Esophagus muscularis mucosa (tissue), 4 donors: ENCODE data around the gene VAMP5. TPM values are rescaled to one million over a fixed set of nuclear protein-coding genes. Genes with fewer than 3 reads are reported as not detected.
A peak's percentile ranks its signal among the peaks of the same experiment; 100 is the strongest.
"Not testable (repeated sequence)": the region's sequence is repeated elsewhere in the genome, so short reads cannot be mapped to it uniquely, and the experiment has no call there.

Source experiments
- DNase-seq: peaks from one replicate; pipeline ENCODE4 v3.0.0-alpha.2; 2017; ENCODE audit errors: extremely low spot score
- H3K27ac ChIP-seq, 4 donors: fragments of 200-600 bp; sonication (generic); replicated peaks in 1 of 4; 1 replicate in 3 of 4; 2 replicates in 1 of 4; pipeline ENCODE4 v1.5.1; 2016 to 2019; ENCODE audit warnings: mild to moderate bottlenecking in 1 of 4
- H3K27me3 ChIP-seq, 4 donors: fragments of 200-600 bp; sonication (generic); one replicate each; pipeline versions ENCODE4 v1.5.1 to v1.6.0; 2016 to 2019
- H3K36me3 ChIP-seq, 4 donors: fragments of 200-600 bp; sonication (generic); one replicate each; pipeline ENCODE4 v1.5.1; 2016 to 2019
- H3K4me1 ChIP-seq, 4 donors: fragments of 200-600 bp; sonication (generic); one replicate each; pipeline ENCODE4 v1.5.1; 2016 to 2019
- H3K4me3 ChIP-seq, 4 donors: fragments of 200-600 bp; sonication (generic); 1 replicate in 2 of 4; 2 replicates in 2 of 4; pipeline ENCODE4 v1.5.1; 2016 to 2019; ENCODE audit warnings: mild to moderate bottlenecking in 4 of 4, moderate library complexity in 1 of 4
- H3K9me3 ChIP-seq, 4 donors: fragments of 200-600 bp; sonication (generic); 1 replicate in 3 of 4; 2 replicates in 1 of 4; pipeline ENCODE4 v1.5.1; 2016 to 2019
- CTCF ChIP-seq, 3 experiments: fragments of 200-600 bp in 2 of 3; fragments of 450-650 bp in 1 of 3; sonication (generic) in 2 of 3; IDR thresholded peaks; one replicate each; pipeline ENCODE4 v1.5.1; 2017 to 2019; ENCODE audit warnings: antibody characterized with exemption in 3 of 3, mild to moderate bottlenecking in 2 of 3, moderate library complexity in 1 of 3
- EP300 ChIP-seq: sonication (generic); formaldehyde crosslinking; IDR thresholded peaks from one replicate; pipeline ENCODE4 v1.6.1; 2017; ENCODE audit warnings: antibody characterized with exemption
- POLR2A ChIP-seq: fragments of 450-650 bp; IDR thresholded peaks from one replicate; pipeline ENCODE4 v1.6.1; 2017; ENCODE audit warnings: antibody characterized with exemption, moderate library complexity, mild to moderate bottlenecking, low read depth
- POLR2AphosphoS5 ChIP-seq, 2 donors: sonication (generic); formaldehyde crosslinking; IDR thresholded peaks; one replicate each; pipeline ENCODE4 v1.6.1; 2017; ENCODE audit warnings: antibody characterized with exemption in 2 of 2
- WGBS: methylation state at CpG from one replicate; pipeline ENCODE4 v1.1.5; 2018; 5-methylcytosine and 5-hydroxymethylcytosine counted together
- intact Hi-C: fragments of 100-400 bp; cut with DNase I; formaldehyde crosslinking; loops from one replicate; pipeline ENCODE4 v1.15.1; 2023
- total RNA-seq, 4 donors: library from RNA; depleted of rRNA; stranded (reverse); fragments of >200 nt; gene quantifications; one replicate each; pipeline versions ENCODE4 v1.1.0 to v1.2.1, GENCODE V29; 2016

The VAMP5 gene
- total RNA-seq, 4 donors from 2014 or later = 35.6 to 50.7 (median 42.0) TPM

DNA sequence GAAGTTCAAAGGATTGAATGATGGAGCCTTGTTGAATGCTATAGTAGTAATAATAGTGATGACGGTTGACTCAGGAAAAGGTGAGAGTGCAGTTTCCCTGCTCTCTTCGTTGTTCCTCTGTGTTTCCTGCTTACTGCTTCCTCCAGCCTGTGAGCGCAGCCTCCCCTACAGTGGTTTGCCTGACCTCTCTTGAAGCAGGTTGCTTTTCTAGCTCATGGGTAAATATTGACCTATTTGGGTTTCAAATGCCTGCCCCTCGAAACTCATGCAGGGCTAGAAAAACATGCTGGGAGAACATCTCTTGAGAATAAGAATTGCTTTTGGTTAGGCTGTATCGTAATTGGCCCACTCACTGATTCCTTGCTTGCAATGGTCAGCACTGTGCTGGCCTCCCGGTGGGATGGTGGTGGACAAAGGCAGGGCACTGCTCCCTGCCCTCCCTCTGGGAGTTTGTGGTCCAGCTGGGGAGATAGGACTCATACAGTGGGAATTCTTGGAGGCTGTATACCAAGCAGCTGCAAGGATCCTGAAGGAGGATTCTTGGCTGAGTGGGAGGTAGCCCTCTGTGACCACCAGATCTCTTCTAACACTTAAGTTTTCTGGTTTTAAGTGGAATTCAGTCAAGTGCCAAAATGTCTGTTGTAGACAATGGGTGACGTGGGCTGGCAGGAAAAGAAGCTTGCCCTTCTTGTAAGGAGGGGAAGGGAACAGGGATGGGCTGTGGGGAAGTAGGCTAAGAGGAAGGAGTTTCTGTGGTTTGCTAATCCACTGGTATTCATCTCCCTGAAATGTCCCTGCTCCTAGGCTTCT is 6.0 kb downstream of the VAMP5 start:
- intact Hi-C loops = loop anchor here (5.0 kb wide), 1 partner anchor 43 kb away; no protein-coding TSS in a partner anchor
- Histone ChIP-seq H3K27me3 (no peaks in the 10 kb centered on the region), H3K4me1 (peaks cover 81 to 87% (median 81%) of the 10 kb centered on the region in 4 donors), H3K4me3 (no peak overlapping the region), H3K27ac (peak overlapping the region; percentile 59 to 91 (median 70)), H3K36me3 (peaks cover 0 to 7% (median 3%) of the 10 kb centered on the region in 4 donors), H3K9me3 (no peaks in the 10 kb centered on the region)
- TF ChIP-seq CTCF (IDR thresholded peaks at IDR 0.05) = no peak
- TF ChIP-seq POLR2AphosphoS5 (IDR thresholded peaks at IDR 0.05) = peak in 1 of 2 donors; percentile 33
- 59% methylated on average over 7 of the region's 7 CpGs for WGBS
- DNase-seq = no peak

GRCh38 chr2:85590950-85591349 is 6.7 kb downstream of the VAMP5 start:
- DNase-seq = no peak
- Histone ChIP-seq H3K9me3 (no peaks in the 10 kb centered on the region), H3K4me1 (peaks cover 74 to 80% (median 75%) of the 10 kb centered on the region in 4 donors), H3K27me3 (no peaks in the 10 kb centered on the region), H3K27ac (peak overlapping the region; percentile 59 to 91 (median 70)), H3K4me3 (no peak overlapping the region), H3K36me3 (peaks cover 0 to 7% (median 3%) of the 10 kb centered on the region in 4 donors)
- TF ChIP-seq CTCF (IDR thresholded peaks at IDR 0.05) (no peak), POLR2AphosphoS5 (IDR thresholded peaks at IDR 0.05) (no peak), EP300 (no peak), POLR2A (no peak)
- WGBS = 77% methylated on average over 2 of the region's 2 CpGs
- intact Hi-C loops = loop anchor here (5.0 kb wide), 1 partner anchor 44 kb away; no protein-coding TSS in a partner anchor

DNA sequence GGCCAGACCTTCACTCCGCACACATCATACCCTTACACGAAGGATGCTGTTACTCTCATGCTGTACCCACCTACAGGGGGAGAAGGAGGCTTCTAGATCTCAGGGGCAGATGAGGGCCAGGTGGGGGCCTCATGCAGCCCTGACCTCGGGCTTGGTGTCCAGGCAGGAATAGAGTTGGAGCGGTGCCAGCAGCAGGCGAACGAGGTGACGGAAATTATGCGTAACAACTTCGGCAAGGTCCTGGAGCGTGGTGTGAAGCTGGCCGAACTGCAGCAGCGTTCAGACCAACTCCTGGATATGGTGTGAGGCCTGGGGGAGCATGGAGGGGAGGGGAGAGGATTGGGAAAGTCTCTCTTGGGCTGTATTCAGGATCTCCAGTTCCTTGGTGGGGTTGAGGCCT is 7.3 kb downstream of the VAMP5 start:
- Histone ChIP-seq H3K9me3 (no peaks in the 10 kb centered on the region), H3K36me3 (peaks cover 0 to 7% (median 3%) of the 10 kb centered on the region in 4 donors), H3K4me1 (peaks cover 73 to 80% (median 75%) of the 10 kb centered on the region in 4 donors), H3K27ac (peak overlapping the region; percentile 59 to 91 (median 70)), H3K27me3 (no peaks in the 10 kb centered on the region), H3K4me3 (no peak overlapping the region)
- WGBS = 90% methylated on average over 10 of the region's 12 CpGs
- no peak for DNase-seq
- TF ChIP-seq EP300 (no peak), POLR2A (no peak), CTCF (IDR thresholded peaks at IDR 0.05) (no peak), POLR2AphosphoS5 (IDR thresholded peaks at IDR 0.05) (no peak)
- intact Hi-C loops = loop anchor here (5.0 kb wide), 1 partner anchor 44 kb away; no protein-coding TSS in a partner anchor

- intact Hi-C loops = loop anchor here (5.0 kb wide), 1 partner anchor 45 kb away; no protein-coding TSS in a partner anchor
- peaks cover 5 to 14% (median 10%) of the 10 kb centered on the region in 4 donors for H3K36me3 ChIP-seq
- H3K9me3 ChIP-seq, H3K4me3 ChIP-seq, H3K27me3 ChIP-seq, DNase-seq: not testable (repeated sequence)
- WGBS = 98% methylated on average over 9 of the region's 9 CpGs
- H3K4me1 ChIP-seq = peaks cover 73 to 80% (median 75%) of the 10 kb centered on the region in 4 donors
- H3K27ac ChIP-seq = peak overlapping the region in 3 of 4 donors; percentile 66 to 91 (median 74)
Measured at GRCh38 chr2:85592299-85592698, 8.1 kb downstream of the VAMP5 start.

- H3K4me3 ChIP-seq = no peak overlapping the region
- peaks cover 68 to 78% (median 72%) of the 10 kb centered on the region in 4 donors for H3K4me1 ChIP-seq
- H3K27me3 ChIP-seq = no peaks in the 10 kb centered on the region
- DNase-seq = no peak
- intact Hi-C loops = loop anchor here (5.0 kb wide), 1 partner anchor 46 kb away; no protein-coding TSS in a partner anchor
- H3K27ac ChIP-seq = peak overlapping the region in 2 of 4 donors; percentile 5 to 7
- peaks cover 9 to 22% (median 17%) of the 10 kb centered on the region in 4 donors for H3K36me3 ChIP-seq
- 63% methylated on average over 3 of the region's 3 CpGs for WGBS
- no peaks in the 10 kb centered on the region for H3K9me3 ChIP-seq
- TF ChIP-seq POLR2A (no peak), CTCF (IDR thresholded peaks at IDR 0.05) (no peak), POLR2AphosphoS5 (IDR thresholded peaks at IDR 0.05) (no peak), EP300 (no peak)
Measured at GRCh38 chr2:85593023-85593422, 8.8 kb downstream of the VAMP5 start.
